GM12873 (cell line): Measurements from ENCODE around the gene FASN.

Experiments
- CTCF ChIP-seq: IDR thresholded peaks from 2 replicates; pipeline ENCODE4 v1.5.1; 2012; ENCODE audit warnings: low read depth, mild to moderate bottlenecking, moderate library complexity, low read length, control low read depth; ENCODE audit not compliant: insufficient read depth; ENCODE audit errors: missing control alignments

The FASN gene

GRCh38 chr17:82033359-82034085, 64.5 kb downstream of the FASN start:
- TF ChIP-seq CTCF = no peak

- no peak for TF ChIP-seq CTCF
Observed at GRCh38 chr17:82031885-82032627, 66.0 kb downstream of the FASN start.

- TF ChIP-seq CTCF = no peak
Observed at GRCh38 chr17:82031303-82031884, 66.6 kb downstream of the FASN start, which contains the start of gene RAC3. TSS of gene RAC3 (plus strand) at chr17:82031678. CDS start at chr17:82031762, 84 bp downstream.

GRCh38 chr17:82030470-82031302, 67.3 kb downstream of the FASN start:
- TF ChIP-seq CTCF = peak; percentile 85

- TF ChIP-seq CTCF = no peak
Observed at GRCh38 chr17:82029990-82030469, 68.0 kb downstream of the FASN start.

GRCh38 chr17:82029391-82029790, 68.6 kb downstream of the FASN start:
- no peak for TF ChIP-seq CTCF

- no peak for TF ChIP-seq CTCF
Observed at GRCh38 chr17:82028966-82029365, 69.1 kb downstream of the FASN start.
